H9 (cell line): ENCODE data around the gene MED13L. TPM values are rescaled to one million over a fixed set of nuclear protein-coding genes. Genes with fewer than 3 reads are reported as not detected.

Source experiments
- DNase-seq: peaks from one replicate; pipeline ENCODE4 v3.0.0-alpha.2; 2017
- H2AFZ ChIP-seq: one replicate; pipeline ENCODE4 v1.6.1; 2013; ENCODE audit warnings: mild to moderate bottlenecking, low read length, control low read depth, moderate library complexity
- H2AK5ac ChIP-seq: 2 replicates; pipeline ENCODE4 v1.6.1; 2013; ENCODE audit warnings: low read length, control low read depth, mixed read lengths; ENCODE audit not compliant: insufficient read length
- H2BK120ac ChIP-seq: one replicate; pipeline ENCODE4 v1.6.1; 2013; ENCODE audit warnings: low read depth, mild to moderate bottlenecking, low read length, control low read depth, inconsistent platforms; ENCODE audit not compliant: poor library complexity, severe bottlenecking
- H2BK12ac ChIP-seq: 2 replicates; pipeline ENCODE4 v1.6.1; 2013; ENCODE audit warnings: low read length, control low read depth, mixed read lengths, low read depth; ENCODE audit not compliant: insufficient read length
- H2BK15ac ChIP-seq: 2 replicates; pipeline ENCODE4 v1.6.1; 2013; ENCODE audit warnings: low read depth, low read length, control low read depth
- H2BK20ac ChIP-seq: one replicate; pipeline ENCODE4 v1.6.1; 2013; ENCODE audit warnings: low read depth, mild to moderate bottlenecking, low read length, control low read depth, inconsistent platforms; ENCODE audit not compliant: poor library complexity, severe bottlenecking
- H2BK5ac ChIP-seq: 2 replicates; pipeline ENCODE4 v1.6.1; 2013; ENCODE audit warnings: low read length, control low read depth, mixed read lengths; ENCODE audit not compliant: insufficient read length
- H3K14ac ChIP-seq: 2 replicates; pipeline ENCODE4 v1.6.1; 2013; ENCODE audit warnings: low read length, control low read depth; ENCODE audit not compliant: insufficient read depth
- H3K18ac ChIP-seq: 2 replicates; pipeline ENCODE4 v1.6.1; 2013; ENCODE audit warnings: low read depth, mild to moderate bottlenecking, mixed read lengths, low read length, control low read depth; ENCODE audit not compliant: insufficient read length
- H3K23ac ChIP-seq: 2 replicates; pipeline ENCODE4 v1.6.1; 2013; ENCODE audit warnings: low read length, control low read depth, mixed read lengths, low read depth; ENCODE audit not compliant: insufficient read length
- H3K23me2 ChIP-seq: 2 replicates; pipeline ENCODE4 v1.6.1; 2013; ENCODE audit warnings: low read depth, mild to moderate bottlenecking, mixed read lengths, low read length, control low read depth; ENCODE audit not compliant: insufficient read length, poor library complexity, severe bottlenecking
- H3K27ac ChIP-seq: 2 replicates; pipeline ENCODE4 v1.5.1; 2013; ENCODE audit warnings: low read length, control low read depth, mixed read lengths, low read depth; ENCODE audit not compliant: insufficient read length
- H3K27me3 ChIP-seq: 2 replicates; pipeline ENCODE4 v1.6.1; 2013; ENCODE audit warnings: low read length, control low read depth, inconsistent platforms; ENCODE audit not compliant: insufficient read depth
- H3K4ac ChIP-seq: 2 replicates; pipeline ENCODE4 v1.6.1; 2013; ENCODE audit warnings: low read depth, mild to moderate bottlenecking, control low read depth, inconsistent platforms, low read length, moderate library complexity
- H3K4me1 ChIP-seq: 2 replicates; pipeline ENCODE4 v1.6.1; 2013; ENCODE audit warnings: low read length, control low read depth, inconsistent platforms; ENCODE audit not compliant: insufficient read depth
- H3K4me2 ChIP-seq: 2 replicates; pipeline ENCODE4 v1.6.1; 2013; ENCODE audit warnings: low read length, control low read depth, mixed read lengths; ENCODE audit not compliant: insufficient read length, insufficient read depth
- H3K56ac ChIP-seq: 2 replicates; pipeline ENCODE4 v1.6.1; 2013; ENCODE audit warnings: low read depth, mild to moderate bottlenecking, mixed read lengths, low read length, control low read depth; ENCODE audit not compliant: insufficient read length
- H3K79me1 ChIP-seq: 2 replicates; pipeline ENCODE4 v1.6.1; 2013; ENCODE audit warnings: low read depth, mild to moderate bottlenecking, moderate library complexity, low read length, control low read depth, inconsistent platforms; ENCODE audit not compliant: insufficient read depth, poor library complexity, severe bottlenecking
- H3K79me2 ChIP-seq: 2 replicates; pipeline ENCODE4 v1.6.1; 2013; ENCODE audit warnings: low read length, control low read depth, inconsistent platforms; ENCODE audit not compliant: insufficient read depth
- H3K9ac ChIP-seq: 2 replicates; pipeline ENCODE4 v1.6.1; 2013; ENCODE audit warnings: low read length, control low read depth, mixed read lengths; ENCODE audit not compliant: insufficient read length; ENCODE audit errors: extremely low read depth
- H3K9me3 ChIP-seq: one replicate; pipeline ENCODE4 v1.6.1; 2013; ENCODE audit warnings: low read depth, low read length, inconsistent platforms; ENCODE audit not compliant: control insufficient read depth
- H3T11ph ChIP-seq: one replicate; pipeline ENCODE4 v1.6.1; 2013; ENCODE audit warnings: mild to moderate bottlenecking, low read length, control low read depth, inconsistent platforms
- H4K20me1 ChIP-seq: one replicate; pipeline ENCODE4 v1.6.1; 2013; ENCODE audit not compliant: control insufficient read depth, insufficient read length, insufficient read depth
- H4K5ac ChIP-seq: 2 replicates; pipeline ENCODE4 v1.6.1; 2013; ENCODE audit warnings: low read depth, mild to moderate bottlenecking, mixed read lengths, low read length, control low read depth; ENCODE audit not compliant: insufficient read length
- H4K8ac ChIP-seq: replicated peaks from 2 replicates; pipeline ENCODE4 v1.6.1; 2013; ENCODE audit warnings: low read length, control low read depth, mixed read lengths, low read depth; ENCODE audit not compliant: insufficient read length
- H4K91ac ChIP-seq: 2 replicates; pipeline ENCODE4 v1.6.1; 2013; ENCODE audit warnings: low read depth, mild to moderate bottlenecking, moderate library complexity, mixed read lengths, low read length, control low read depth; ENCODE audit not compliant: insufficient read length
- H3K27ac Mint-ChIP-seq, 3 experiments: 2 replicates in 2 of 3; 3 replicates in 1 of 3; pipeline ENCODE4 v1.8.0; 2020 to 2021; ENCODE audit warnings: mixed read lengths in 3 of 3, mild to moderate bottlenecking in 1 of 3, moderate library complexity in 1 of 3
- H3K27me3 Mint-ChIP-seq: 2 replicates; pipeline ENCODE4 v1.8.0; 2021; ENCODE audit warnings: low read depth, mild to moderate bottlenecking, moderate library complexity, mixed read lengths
- H3K36me3 Mint-ChIP-seq, 3 experiments: 2 replicates in 2 of 3; 3 replicates in 1 of 3; pipeline ENCODE4 v1.8.0; 2020 to 2021; ENCODE audit warnings: low read depth in 3 of 3, mixed read lengths in 3 of 3; ENCODE audit not compliant: insufficient read depth in 1 of 3
- H3K4me1 Mint-ChIP-seq, 2 experiments: 2 replicates each; pipeline ENCODE4 v1.8.0; 2020; ENCODE audit warnings: mixed read lengths in 2 of 2
- H3K4me3 Mint-ChIP-seq, 2 experiments: 2 replicates in 1 of 2; 3 replicates in 1 of 2; pipeline ENCODE4 v1.8.0; 2020 to 2021; ENCODE audit warnings: mild to moderate bottlenecking in 2 of 2, mixed read lengths in 2 of 2, moderate library complexity in 1 of 2
- H3K9me3 Mint-ChIP-seq, 2 experiments: 2 replicates in 1 of 2; 3 replicates in 1 of 2; pipeline ENCODE4 v1.8.0; 2020; ENCODE audit warnings: mild to moderate bottlenecking in 2 of 2, mixed read lengths in 2 of 2, moderate library complexity in 1 of 2
- total RNA-seq: library from RNA; stranded (reverse); gene quantifications from 2 replicates; pipeline ENCODE4 v1.2.1, GENCODE V29; 2021
- TF ChIP-seq, protein P1 (sequence below): fragments of 200-600 bp; sonication (generic); conservative IDR thresholded peaks from 3 replicates; pipeline ENCODE4 v1.8.0; 2021; ENCODE audit warnings: antibody characterized with exemption, mild to moderate bottlenecking

Gene MED13L
- total RNA-seq, 1 experiment from 2014 or later: 52.4 TPM

- Histone ChIP-seq H4K20me1 (no peaks in the 10 kb centered on the region), H3K56ac (no peak overlapping the region), H3K23ac (no peak overlapping the region), H2BK12ac (no peak overlapping the region), H3K27me3 (no peaks in the 10 kb centered on the region), H3K27ac (no peak overlapping the region), H3K23me2 (no peaks in the 10 kb centered on the region), H2BK5ac (no peak overlapping the region), H4K5ac (no peak overlapping the region), H3K4me1 (no peaks in the 10 kb centered on the region), H3T11ph (no peak overlapping the region), H3K79me1 (no peaks in the 10 kb centered on the region), H4K8ac (no peak overlapping the region), H3K79me2 (no peaks in the 10 kb centered on the region), H2BK120ac (no peak overlapping the region), H3K9ac (no peak overlapping the region), H2AFZ (no peak overlapping the region), H3K18ac (no peak overlapping the region), H3K9me3 (no peaks in the 10 kb centered on the region), H3K4ac (no peak overlapping the region), H3K4me2 (no peak overlapping the region), H3K14ac (no peak overlapping the region), H2BK15ac (no peak overlapping the region), H4K91ac (no peak overlapping the region), H2AK5ac (no peak overlapping the region), H2BK20ac (no peak overlapping the region)
- no peak for DNase-seq
- no peak overlapping the region for H3K4me3 Mint-ChIP-seq
- H3K27ac Mint-ChIP-seq: 0 out of 7 replicates have a peak overlapping the region, but pooled peaks of 1 of the 3 experiments have one; percentile 2
- H3K27me3 Mint-ChIP-seq: no peaks in the 10 kb centered on the region
- H3K4me1 Mint-ChIP-seq: peaks cover 14 to 18% of the 10 kb centered on the region in 2 experiments
- H3K36me3 Mint-ChIP-seq: no peaks in the 10 kb centered on the region; a peak in 1 of 7 replicates
- no peaks in the 10 kb centered on the region for H3K9me3 Mint-ChIP-seq
- TF ChIP-seq, protein P1, sequence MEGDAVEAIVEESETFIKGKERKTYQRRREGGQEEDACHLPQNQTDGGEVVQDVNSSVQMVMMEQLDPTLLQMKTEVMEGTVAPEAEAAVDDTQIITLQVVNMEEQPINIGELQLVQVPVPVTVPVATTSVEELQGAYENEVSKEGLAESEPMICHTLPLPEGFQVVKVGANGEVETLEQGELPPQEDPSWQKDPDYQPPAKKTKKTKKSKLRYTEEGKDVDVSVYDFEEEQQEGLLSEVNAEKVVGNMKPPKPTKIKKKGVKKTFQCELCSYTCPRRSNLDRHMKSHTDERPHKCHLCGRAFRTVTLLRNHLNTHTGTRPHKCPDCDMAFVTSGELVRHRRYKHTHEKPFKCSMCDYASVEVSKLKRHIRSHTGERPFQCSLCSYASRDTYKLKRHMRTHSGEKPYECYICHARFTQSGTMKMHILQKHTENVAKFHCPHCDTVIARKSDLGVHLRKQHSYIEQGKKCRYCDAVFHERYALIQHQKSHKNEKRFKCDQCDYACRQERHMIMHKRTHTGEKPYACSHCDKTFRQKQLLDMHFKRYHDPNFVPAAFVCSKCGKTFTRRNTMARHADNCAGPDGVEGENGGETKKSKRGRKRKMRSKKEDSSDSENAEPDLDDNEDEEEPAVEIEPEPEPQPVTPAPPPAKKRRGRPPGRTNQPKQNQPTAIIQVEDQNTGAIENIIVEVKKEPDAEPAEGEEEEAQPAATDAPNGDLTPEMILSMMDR: no peak
Observed at GRCh38 chr12:116091579-116091978, 185.9 kb downstream of the MED13L start.
